Keratinocyte (primary cell): ENCODE results near the gene PRR19. TPM values are rescaled to one million over a fixed set of nuclear protein-coding genes. Genes with fewer than 3 reads are reported as not detected.
A peak's percentile ranks its signal among the peaks of the same experiment; 100 is the strongest.

Experiments used
- DNase-seq: peaks from one replicate; pipeline ENCODE4 v3.0.0-alpha.2; 2011; ENCODE audit warnings: low read depth, missing footprints, low spot score
- FAIRE-seq: peaks from 2 replicates; lab custom pipeline; 2011; peaks lifted over from hg19 to GRCh38; lab: Jason Lieb, UNC
- H2AFZ ChIP-seq: 2 replicates; pipeline ENCODE4 v1.6.0; 2012; ENCODE audit warnings: low read length, control low read depth, inconsistent platforms; ENCODE audit not compliant: control insufficient read depth
- H3K27ac ChIP-seq: 2 replicates; pipeline ENCODE4 v1.5.1; 2011; ENCODE audit warnings: low read length; ENCODE audit not compliant: control insufficient read depth, insufficient read depth
- H3K27me3 ChIP-seq: 3 replicates; pipeline ENCODE4 v1.6.0; 2011; ENCODE audit warnings: low read length; ENCODE audit not compliant: control insufficient read depth, insufficient read depth; ENCODE audit errors: extremely low read depth
- H3K36me3 ChIP-seq, 2 experiments: 2 replicates in 1 of 2; 3 replicates in 1 of 2; pipeline ENCODE4 v1.5.1; 2011; ENCODE audit warnings: low read length in 2 of 2, mild to moderate bottlenecking in 1 of 2; ENCODE audit not compliant: control insufficient read depth in 2 of 2, insufficient read depth in 2 of 2; ENCODE audit errors: extremely low read depth in 1 of 2
- H3K4me1 ChIP-seq: 3 replicates; pipeline ENCODE4 v1.5.1; 2011; ENCODE audit warnings: low read length; ENCODE audit not compliant: control insufficient read depth, insufficient read depth; ENCODE audit errors: extremely low read depth
- H3K4me2 ChIP-seq: 3 replicates; pipeline ENCODE4 v1.6.0; 2011; ENCODE audit warnings: low read depth, low read length; ENCODE audit not compliant: control insufficient read depth, insufficient read depth; ENCODE audit errors: extremely low read depth
- H3K4me3 ChIP-seq, 3 experiments: fragments of 200-600 bp in 1 of 3; sonication (generic) in 1 of 3; 2 replicates in 2 of 3; 3 replicates in 1 of 3; pipeline ENCODE4 v1.5.1; 2011 to 2016; ENCODE audit warnings: low read length in 3 of 3, mild to moderate bottlenecking in 3 of 3, control low read depth in 2 of 3, inconsistent platforms in 1 of 3, low read depth in 1 of 3, mixed read lengths in 1 of 3, mixed run types in 1 of 3, moderate library complexity in 1 of 3; ENCODE audit not compliant: control insufficient read depth in 2 of 3, insufficient read depth in 2 of 3; ENCODE audit errors: extremely low read depth in 1 of 3
- H3K79me2 ChIP-seq: 2 replicates; pipeline ENCODE4 v1.6.0; 2012; ENCODE audit warnings: low read length; ENCODE audit not compliant: control insufficient read depth, insufficient read depth
- H3K9ac ChIP-seq: 3 replicates; pipeline ENCODE4 v1.6.0; 2011; ENCODE audit warnings: low read length; ENCODE audit not compliant: control insufficient read depth, insufficient read depth; ENCODE audit errors: extremely low read depth
- H3K9me1 ChIP-seq: 3 replicates; pipeline ENCODE4 v1.6.0; 2011; ENCODE audit warnings: low read length; ENCODE audit not compliant: control insufficient read depth, insufficient read depth; ENCODE audit errors: extremely low read depth
- H3K9me3 ChIP-seq: 2 replicates; pipeline ENCODE4 v1.5.1; 2012; ENCODE audit warnings: low read depth, low read length; ENCODE audit not compliant: control insufficient read depth
- H4K20me1 ChIP-seq: 3 replicates; pipeline ENCODE4 v1.6.0; 2011; ENCODE audit warnings: low read length; ENCODE audit not compliant: control insufficient read depth, insufficient read depth; ENCODE audit errors: extremely low read depth
- CTCF ChIP-seq, 3 experiments: IDR thresholded peaks in 1 of 3; conservative IDR thresholded peaks in 1 of 3; optimal IDR thresholded peaks in 1 of 3; 2 replicates in 2 of 3; 3 replicates in 1 of 3; pipeline versions ENCODE3 to v1.5.1; 2011; ENCODE audit warnings: low read length in 3 of 3, mild to moderate bottlenecking in 3 of 3, moderate library complexity in 2 of 3, control low read depth in 1 of 3, inconsistent platforms in 1 of 3; ENCODE audit not compliant: insufficient read depth in 2 of 3; ENCODE audit errors: extremely low read depth in 1 of 3
- EZH2 ChIP-seq: IDR thresholded peaks from one replicate; pipeline ENCODE4 v1.6.1; 2012; ENCODE audit warnings: inconsistent platforms, mild to moderate bottlenecking, low read length, moderate library complexity
- dilution Hi-C: fragments of 300-500 bp; cut with MboI; formaldehyde crosslinking; loops from one replicate; pipeline ENCODE4 v1.7.0; 2020; ENCODE audit warnings: low sequenced_read_pairs; ENCODE audit not compliant: extremely low pct_ligation_motif_present
- polyA plus RNA-seq, 5 experiments: library from polyadenylated mRNA; depleted of rRNA in 3 of 5; stranded (reverse) in 3 of 5; stranded (forward) in 1 of 5; unstranded in 1 of 5; fragments of >200 nt; gene quantifications; 1 replicate in 1 of 5; 2 replicates in 3 of 5; 3 replicates in 1 of 5; pipeline versions ENCODE4 v1.2.1 to v1.2.3, GENCODE V29; 2011 to 2012; ENCODE audit warnings: missing spikeins in 2 of 5, low read depth in 1 of 5, low replicate concordance in 1 of 5

The PRR19 gene
- polyA plus RNA-seq, 1 donor (not counting 4 experiments of a cell fraction or from before 2014, with no cell fraction given) = 0.25 TPM

DNA sequence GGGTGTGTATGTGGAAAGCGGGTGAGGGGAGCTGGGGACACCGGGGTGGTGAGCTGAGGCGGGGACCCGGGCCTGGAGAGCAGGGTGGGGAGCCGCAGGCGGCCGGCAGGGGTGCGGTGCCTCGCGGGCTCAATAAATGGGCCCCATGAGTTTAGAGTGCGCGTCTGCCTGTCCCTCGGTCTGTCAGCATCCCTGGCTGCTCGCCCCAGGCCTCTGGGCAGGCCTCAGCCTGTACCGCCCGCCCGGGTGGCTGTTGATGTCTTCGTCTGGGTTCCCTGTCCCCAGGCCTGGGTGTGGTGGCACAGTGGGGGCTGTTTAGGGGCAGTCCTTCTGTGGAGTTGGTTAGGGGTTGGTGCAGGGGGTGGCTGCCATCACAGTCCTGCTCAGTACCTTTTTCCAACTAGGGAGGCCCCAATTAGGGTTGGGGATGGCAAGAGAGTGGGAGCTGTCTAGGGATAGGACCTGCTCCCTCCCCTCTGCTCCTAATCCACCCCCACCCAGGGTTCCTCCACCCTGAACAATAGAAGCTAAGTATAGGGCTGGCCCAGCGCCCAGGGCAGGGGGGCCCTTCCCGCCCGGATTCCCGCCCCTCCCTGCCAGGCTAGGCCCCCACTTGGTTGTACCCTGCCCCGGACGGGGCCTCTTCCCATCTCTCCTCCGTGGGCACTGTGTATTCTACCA is 20.6 kb upstream of the PRR19 start:
- H3K4me3 ChIP-seq = peak overlapping the region; percentile 22 to 56 (median 35)
- H3K9me1 ChIP-seq = peaks cover 3% of the 10 kb centered on the region
- H3K4me2 ChIP-seq = peak overlapping the region; percentile 71
- H3K9me3 ChIP-seq = no peaks in the 10 kb centered on the region
- DNase-seq (peak; percentile 65), FAIRE-seq (no peak)
- H3K79me2 ChIP-seq = peaks cover 36% of the 10 kb centered on the region
- no peaks in the 10 kb centered on the region for H4K20me1 ChIP-seq
- H2AFZ ChIP-seq = no peak overlapping the region
- H3K27me3 ChIP-seq = no peaks in the 10 kb centered on the region
- peaks cover 74% of the 10 kb centered on the region for H3K4me1 ChIP-seq
- peak overlapping the region; percentile 2 for H3K9ac ChIP-seq
- no peak for TF ChIP-seq EZH2
- TF ChIP-seq CTCF (optimal IDR thresholded peaks at IDR 0.05 in 1 of 3, IDR thresholded peaks at IDR 0.05 in 1 of 3, conservative IDR thresholded peaks at IDR 0.05 in 1 of 3; ENCODE audit: extremely low read depth in 1 of 3, insufficient read depth in 2 of 3, low read length in 3 of 3) = no peak
- peaks cover 1 to 15% of the 10 kb centered on the region in 2 experiments for H3K36me3 ChIP-seq
- dilution Hi-C loops = no loop called here
- peak overlapping the region; percentile 55 for H3K27ac ChIP-seq

- Histone ChIP-seq H3K4me2 (peak overlapping the region; percentile 71), H3K9me3 (no peaks in the 10 kb centered on the region), H3K27me3 (no peaks in the 10 kb centered on the region), H3K9ac (peak overlapping the region; percentile 2), H2AFZ (no peak overlapping the region), H4K20me1 (no peaks in the 10 kb centered on the region), H3K27ac (peak overlapping the region; percentile 55), H3K4me3 (no peak overlapping the region), H3K9me1 (peaks cover 3% of the 10 kb centered on the region), H3K79me2 (peaks cover 36% of the 10 kb centered on the region), H3K36me3 (peaks cover 2 to 16% of the 10 kb centered on the region in 2 experiments), H3K4me1 (peaks cover 66% of the 10 kb centered on the region)
- TF ChIP-seq EZH2 (no peak), CTCF (optimal IDR thresholded peaks at IDR 0.05 in 1 of 3, IDR thresholded peaks at IDR 0.05 in 1 of 3, conservative IDR thresholded peaks at IDR 0.05 in 1 of 3; ENCODE audit: extremely low read depth in 1 of 3, insufficient read depth in 2 of 3, low read length in 3 of 3) (no peak)
- DNase-seq (no peak), FAIRE-seq (peak; percentile 43)
- dilution Hi-C loops = no loop called here
Observed at GRCh38 chr19:42281827-42282762, 19.8 kb upstream of the PRR19 start.
